GM10266 (cell line): ENCODE data around the gene ZNF474.

Source experiments
- DNase-seq: peaks from one replicate; pipeline ENCODE4 v3.0.0; 2012; ENCODE audit errors: extremely low spot score
- TF ChIP-seq, protein P1 (sequence below): IDR thresholded peaks from 2 replicates; pipeline ENCODE4 v1.5.1; 2012; ENCODE audit warnings: mild to moderate bottlenecking, low read depth; ENCODE audit not compliant: control insufficient read depth, insufficient read depth; ENCODE audit errors: missing control alignments

Gene ZNF474

DNA sequence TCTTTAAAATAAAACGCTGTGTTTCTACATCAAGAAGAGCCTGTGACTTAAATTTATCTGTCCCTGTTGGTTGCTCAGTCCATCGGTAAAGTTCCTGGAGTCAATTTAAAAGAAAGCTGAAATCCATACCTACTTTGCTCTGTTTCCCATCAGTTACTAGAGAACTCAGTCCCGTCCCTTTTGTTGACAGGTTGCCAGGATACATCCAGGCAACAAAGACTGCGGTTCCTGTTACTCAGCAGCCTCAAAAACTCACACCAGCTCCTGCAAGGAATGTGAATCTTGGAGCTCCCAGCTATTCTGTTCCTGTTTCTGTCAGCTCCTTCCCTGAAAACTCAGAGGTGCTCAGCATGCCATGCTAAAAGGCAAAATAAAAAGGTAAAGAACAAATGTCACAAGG is at the start of gene ZNF474:
Gene ZNF474, plus strand, starts transcription at position 241 of the 400 bp plus-strand sequence. CDS start 22,445 bp downstream, outside the sequence.
- DNase-seq: no peak
- TF ChIP-seq, protein P1, sequence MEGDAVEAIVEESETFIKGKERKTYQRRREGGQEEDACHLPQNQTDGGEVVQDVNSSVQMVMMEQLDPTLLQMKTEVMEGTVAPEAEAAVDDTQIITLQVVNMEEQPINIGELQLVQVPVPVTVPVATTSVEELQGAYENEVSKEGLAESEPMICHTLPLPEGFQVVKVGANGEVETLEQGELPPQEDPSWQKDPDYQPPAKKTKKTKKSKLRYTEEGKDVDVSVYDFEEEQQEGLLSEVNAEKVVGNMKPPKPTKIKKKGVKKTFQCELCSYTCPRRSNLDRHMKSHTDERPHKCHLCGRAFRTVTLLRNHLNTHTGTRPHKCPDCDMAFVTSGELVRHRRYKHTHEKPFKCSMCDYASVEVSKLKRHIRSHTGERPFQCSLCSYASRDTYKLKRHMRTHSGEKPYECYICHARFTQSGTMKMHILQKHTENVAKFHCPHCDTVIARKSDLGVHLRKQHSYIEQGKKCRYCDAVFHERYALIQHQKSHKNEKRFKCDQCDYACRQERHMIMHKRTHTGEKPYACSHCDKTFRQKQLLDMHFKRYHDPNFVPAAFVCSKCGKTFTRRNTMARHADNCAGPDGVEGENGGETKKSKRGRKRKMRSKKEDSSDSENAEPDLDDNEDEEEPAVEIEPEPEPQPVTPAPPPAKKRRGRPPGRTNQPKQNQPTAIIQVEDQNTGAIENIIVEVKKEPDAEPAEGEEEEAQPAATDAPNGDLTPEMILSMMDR: no peak

DNA sequence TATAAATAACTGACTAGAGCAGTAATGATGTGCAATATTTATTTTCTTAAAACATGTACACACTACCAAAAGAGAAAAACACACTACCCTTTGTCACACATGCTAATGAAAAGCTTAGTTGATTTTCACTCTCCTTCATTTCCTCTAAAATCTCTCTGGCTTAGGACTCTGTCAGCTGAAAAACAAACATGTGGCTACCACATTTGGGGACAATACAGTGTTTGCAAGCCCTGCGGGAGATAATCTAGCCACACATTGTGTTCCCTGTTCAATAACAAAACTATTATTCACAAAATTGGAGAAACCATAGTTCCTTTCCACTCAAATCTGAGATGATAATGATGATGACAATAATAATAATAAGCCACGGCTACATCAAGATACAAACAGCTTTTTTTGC is 47.8 kb upstream of the ZNF474 start:
- TF ChIP-seq, protein P1: no peak
- DNase-seq: no peak

DNA sequence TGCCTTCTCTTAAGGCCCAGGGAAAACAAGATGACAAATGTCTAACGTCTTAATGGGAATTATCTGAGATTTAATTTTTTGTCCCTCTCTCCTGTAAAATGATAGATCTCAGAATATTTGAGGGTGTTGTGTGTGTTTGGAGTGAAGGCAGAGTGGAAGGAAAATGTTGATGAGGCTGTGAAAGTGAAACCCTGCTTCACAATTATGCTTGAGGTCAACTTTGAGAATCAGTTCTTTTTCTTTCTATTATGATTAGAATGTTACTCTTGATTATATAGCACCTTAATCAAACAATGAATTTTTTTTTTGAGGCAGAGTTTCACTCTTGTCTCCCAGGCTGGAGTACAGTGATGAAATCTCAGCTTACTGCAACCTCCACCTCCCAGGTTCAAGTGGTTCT is 45.8 kb upstream of the ZNF474 start:
- TF ChIP-seq, protein P1: no peak
- DNase-seq: no peak

DNA sequence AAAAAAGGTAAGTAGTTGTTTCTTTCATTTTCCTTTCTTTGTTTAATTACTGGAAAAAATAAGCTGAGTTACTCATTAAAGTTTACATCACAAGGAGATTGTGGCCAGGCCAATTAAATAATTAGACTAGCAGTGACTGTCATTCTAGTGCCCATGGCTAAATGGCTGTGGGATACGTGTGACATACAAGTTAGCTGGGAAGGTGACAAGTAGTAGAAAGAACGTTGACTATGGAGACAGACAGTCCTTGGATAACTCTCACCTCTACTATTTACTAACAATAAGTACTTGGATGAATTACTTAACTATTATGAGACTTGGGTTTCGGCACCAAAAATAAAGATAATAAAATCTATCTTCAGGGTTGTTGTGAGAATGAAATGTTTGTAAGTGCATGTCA is 44.3 kb upstream of the ZNF474 start:
- no peak for DNase-seq
- TF ChIP-seq, protein P1: no peak

DNA sequence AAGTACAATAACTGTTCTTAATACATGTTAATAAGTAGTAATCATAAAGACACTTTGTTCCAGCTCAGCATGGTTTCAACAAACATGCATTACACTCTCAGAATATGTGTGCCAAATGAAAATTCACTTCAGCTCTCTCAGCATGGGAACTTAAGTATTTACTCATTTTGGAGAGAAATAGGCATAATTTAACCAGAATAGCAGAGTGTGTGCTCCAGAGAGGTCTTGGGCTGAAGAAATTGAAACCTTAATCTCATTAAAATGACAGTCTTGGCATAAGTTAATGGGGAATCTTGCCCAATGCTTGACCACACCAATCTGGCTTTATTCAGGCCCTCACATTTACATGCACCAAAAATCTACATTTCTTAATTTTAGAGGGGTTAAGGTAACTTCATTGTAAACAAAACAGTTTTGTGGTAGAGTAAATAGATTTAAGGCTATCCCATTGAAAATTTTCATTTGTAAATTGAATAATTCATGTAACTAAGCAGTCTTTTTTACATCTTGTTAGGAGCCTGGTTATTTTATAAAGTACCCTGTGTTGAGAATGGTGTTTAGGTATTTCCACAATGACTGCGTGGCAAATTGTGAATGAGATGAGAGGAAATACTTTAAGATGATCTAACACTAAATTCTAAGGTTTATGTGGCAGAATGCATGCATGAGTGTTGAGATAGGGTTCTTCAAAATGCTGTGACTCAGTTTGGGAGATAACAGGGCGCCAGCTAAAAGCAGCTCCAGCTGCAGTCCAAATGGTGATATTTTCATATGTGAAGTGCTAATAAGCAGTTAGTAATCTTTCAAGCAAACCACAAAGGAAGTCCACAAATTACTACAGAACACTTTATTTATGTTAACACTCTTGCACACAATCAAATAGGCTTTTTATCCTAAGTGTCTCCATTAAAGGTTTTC is 40.0 kb upstream of the ZNF474 start:
- no peak for DNase-seq
- TF ChIP-seq, protein P1: no peak

DNA sequence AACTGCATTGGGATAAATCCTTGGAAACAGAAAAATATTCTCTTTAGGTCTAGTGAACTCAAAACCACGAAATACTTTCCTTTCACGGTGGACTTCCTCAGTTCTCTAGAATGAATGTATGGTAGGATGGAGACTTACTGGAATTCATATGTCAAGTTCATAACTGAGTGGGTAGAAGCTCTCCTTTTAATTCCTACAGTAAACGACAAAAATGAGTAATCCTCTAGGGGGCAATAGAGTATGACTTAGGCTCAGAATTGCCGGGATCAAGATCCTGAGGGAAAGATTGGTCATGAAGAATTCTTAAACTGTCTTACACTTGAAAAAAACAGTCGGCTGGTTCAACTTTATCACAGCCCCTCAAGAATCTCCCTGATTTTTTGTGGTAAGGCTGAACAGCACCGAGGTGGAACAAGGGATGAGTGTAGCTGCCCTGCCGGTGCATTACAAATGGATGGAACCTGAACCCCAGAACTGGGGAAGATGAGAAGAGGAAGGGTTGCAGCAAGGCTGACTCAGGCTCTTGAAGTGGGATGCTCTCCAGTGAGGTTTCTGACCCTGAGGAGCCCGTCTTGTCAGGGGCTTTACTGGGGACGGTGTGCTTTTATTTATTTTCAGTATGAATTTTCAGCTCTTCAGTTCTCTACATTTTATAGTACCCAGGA is 37.3 kb upstream of the ZNF474 start:
- TF ChIP-seq, protein P1: no peak
- no peak for DNase-seq
